Measurements from ENCODE around the gene GORASP2.

GORASP2 gene

GRCh38 chr2:170953941-170954340 lies 24.9 kb downstream of the GORASP2 start:
- no peaks in the 10 kb centered on the region for H3K27me3 ChIP-seq (replicated peaks; ENCODE audit: control insufficient read depth, insufficient read depth, low read length, poor library complexity, severe bottlenecking)
- H3K27ac ChIP-seq (ENCODE audit: insufficient read depth, low read length, poor library complexity, severe bottlenecking) = no peak overlapping the region
- peaks cover 77% of the 10 kb centered on the region for H3K36me3 ChIP-seq (ENCODE audit: control insufficient read depth, insufficient read depth, low read length)
- DNase-seq = no peak
- no peak overlapping the region for H3K4me3 ChIP-seq (ENCODE audit: insufficient read depth, low read depth, low read length, poor library complexity, severe bottlenecking)
- no peaks in the 10 kb centered on the region for H3K4me1 ChIP-seq (ENCODE audit: control insufficient read depth, insufficient read depth, low read length, poor library complexity, severe bottlenecking)
- H3K9me3 ChIP-seq (ENCODE audit: control insufficient read depth, low read length) = no peaks in the 10 kb centered on the region

- H3K4me1 ChIP-seq (ENCODE audit: control insufficient read depth, insufficient read depth, low read length, poor library complexity, severe bottlenecking) = no peaks in the 10 kb centered on the region
- DNase-seq = no peak
- no peak overlapping the region for H3K4me3 ChIP-seq (ENCODE audit: insufficient read depth, low read depth, low read length, poor library complexity, severe bottlenecking)
- no peaks in the 10 kb centered on the region for H3K9me3 ChIP-seq (ENCODE audit: control insufficient read depth, low read length)
- no peak overlapping the region for H3K27ac ChIP-seq (ENCODE audit: insufficient read depth, low read length, poor library complexity, severe bottlenecking)
- no peaks in the 10 kb centered on the region for H3K27me3 ChIP-seq (replicated peaks; ENCODE audit: control insufficient read depth, insufficient read depth, low read length, poor library complexity, severe bottlenecking)
- H3K36me3 ChIP-seq (ENCODE audit: control insufficient read depth, insufficient read depth, low read length) = peaks cover 53% of the 10 kb centered on the region
These were observed 34.3 kb downstream of the GORASP2 start for GRCh38 chr2:170963386-170963785.

GRCh38 chr2:170965446-170966225 lies 36.6 kb downstream of the GORASP2 start:
- no peak for DNase-seq
- peaks cover 49% of the 10 kb centered on the region for H3K36me3 ChIP-seq (ENCODE audit: control insufficient read depth, insufficient read depth, low read length)

GRCh38 chr2:170966648-170967396 lies 37.8 kb downstream of the GORASP2 start:
- DNase-seq = no peak
- Histone ChIP-seq H3K27ac (ENCODE audit: insufficient read depth, low read length, poor library complexity, severe bottlenecking) (no peak overlapping the region), H3K36me3 (ENCODE audit: control insufficient read depth, insufficient read depth, low read length) (peaks cover 38% of the 10 kb centered on the region), H3K4me3 (ENCODE audit: insufficient read depth, low read depth, low read length, poor library complexity, severe bottlenecking) (no peak overlapping the region), H3K9me3 (ENCODE audit: control insufficient read depth, low read length) (no peaks in the 10 kb centered on the region), H3K27me3 (replicated peaks; ENCODE audit: control insufficient read depth, insufficient read depth, low read length, poor library complexity, severe bottlenecking) (no peaks in the 10 kb centered on the region), H3K4me1 (ENCODE audit: control insufficient read depth, insufficient read depth, low read length, poor library complexity, severe bottlenecking) (no peaks in the 10 kb centered on the region)

More at GRCh38 chr2:170965446-170966225, 36.6 kb downstream of the GORASP2 start:
- no peaks in the 10 kb centered on the region for H3K27me3 ChIP-seq (replicated peaks; ENCODE audit: control insufficient read depth, insufficient read depth, low read length, poor library complexity, severe bottlenecking)
- H3K4me3 ChIP-seq (ENCODE audit: insufficient read depth, low read depth, low read length, poor library complexity, severe bottlenecking) = no peak overlapping the region
- no peak overlapping the region for H3K27ac ChIP-seq (ENCODE audit: insufficient read depth, low read length, poor library complexity, severe bottlenecking)
- H3K4me1 ChIP-seq (ENCODE audit: control insufficient read depth, insufficient read depth, low read length, poor library complexity, severe bottlenecking) = no peaks in the 10 kb centered on the region
- H3K9me3 ChIP-seq (ENCODE audit: control insufficient read depth, low read length) = no peaks in the 10 kb centered on the region

GRCh38 chr2:170967553-170967952 lies 38.5 kb downstream of the GORASP2 start:
- Histone ChIP-seq H3K36me3 (ENCODE audit: control insufficient read depth, insufficient read depth, low read length) (peaks cover 31% of the 10 kb centered on the region), H3K4me3 (ENCODE audit: insufficient read depth, low read depth, low read length, poor library complexity, severe bottlenecking) (no peak overlapping the region), H3K27me3 (replicated peaks; ENCODE audit: control insufficient read depth, insufficient read depth, low read length, poor library complexity, severe bottlenecking) (no peaks in the 10 kb centered on the region), H3K27ac (ENCODE audit: insufficient read depth, low read length, poor library complexity, severe bottlenecking) (no peak overlapping the region), H3K9me3 (ENCODE audit: control insufficient read depth, low read length) (no peaks in the 10 kb centered on the region), H3K4me1 (ENCODE audit: control insufficient read depth, insufficient read depth, low read length, poor library complexity, severe bottlenecking) (no peaks in the 10 kb centered on the region)
- DNase-seq = no peak

GRCh38 chr2:170968205-170969003 lies 39.4 kb downstream of the GORASP2 start:
- Histone ChIP-seq H3K4me1 (ENCODE audit: control insufficient read depth, insufficient read depth, low read length, poor library complexity, severe bottlenecking) (peaks cover 5% of the 10 kb centered on the region), H3K27me3 (replicated peaks; ENCODE audit: control insufficient read depth, insufficient read depth, low read length, poor library complexity, severe bottlenecking) (no peaks in the 10 kb centered on the region), H3K27ac (ENCODE audit: insufficient read depth, low read length, poor library complexity, severe bottlenecking) (no peak overlapping the region), H3K9me3 (ENCODE audit: control insufficient read depth, low read length) (no peaks in the 10 kb centered on the region), H3K4me3 (ENCODE audit: insufficient read depth, low read depth, low read length, poor library complexity, severe bottlenecking) (no peak overlapping the region), H3K36me3 (ENCODE audit: control insufficient read depth, insufficient read depth, low read length) (peaks cover 26% of the 10 kb centered on the region)
- DNase-seq = no peak

GRCh38 chr2:170969030-170969429 lies 40.0 kb downstream of the GORASP2 start:
- Histone ChIP-seq H3K27ac (ENCODE audit: insufficient read depth, low read length, poor library complexity, severe bottlenecking) (no peak overlapping the region), H3K27me3 (replicated peaks; ENCODE audit: control insufficient read depth, insufficient read depth, low read length, poor library complexity, severe bottlenecking) (no peaks in the 10 kb centered on the region), H3K36me3 (ENCODE audit: control insufficient read depth, insufficient read depth, low read length) (peaks cover 20% of the 10 kb centered on the region), H3K9me3 (ENCODE audit: control insufficient read depth, low read length) (no peaks in the 10 kb centered on the region), H3K4me3 (ENCODE audit: insufficient read depth, low read depth, low read length, poor library complexity, severe bottlenecking) (no peak overlapping the region), H3K4me1 (ENCODE audit: control insufficient read depth, insufficient read depth, low read length, poor library complexity, severe bottlenecking) (peaks cover 7% of the 10 kb centered on the region)
- no peak for DNase-seq

GRCh38 chr2:170969872-170970496 lies 40.9 kb downstream of the GORASP2 start:
- no peaks in the 10 kb centered on the region for H3K9me3 ChIP-seq (ENCODE audit: control insufficient read depth, low read length)
- H3K4me3 ChIP-seq (ENCODE audit: insufficient read depth, low read depth, low read length, poor library complexity, severe bottlenecking) = no peak overlapping the region
- H3K36me3 ChIP-seq (ENCODE audit: control insufficient read depth, insufficient read depth, low read length) = peaks cover 15% of the 10 kb centered on the region
- H3K4me1 ChIP-seq (ENCODE audit: control insufficient read depth, insufficient read depth, low read length, poor library complexity, severe bottlenecking) = peaks cover 10% of the 10 kb centered on the region
- no peak for DNase-seq
- H3K27me3 ChIP-seq (replicated peaks; ENCODE audit: control insufficient read depth, insufficient read depth, low read length, poor library complexity, severe bottlenecking) = no peaks in the 10 kb centered on the region
- no peak overlapping the region for H3K27ac ChIP-seq (ENCODE audit: insufficient read depth, low read length, poor library complexity, severe bottlenecking)

- peaks cover 5% of the 10 kb centered on the region for H3K36me3 ChIP-seq (ENCODE audit: control insufficient read depth, insufficient read depth, low read length)
- H3K4me1 ChIP-seq (ENCODE audit: control insufficient read depth, insufficient read depth, low read length, poor library complexity, severe bottlenecking) = peaks cover 10% of the 10 kb centered on the region
- no peak for DNase-seq
- no peaks in the 10 kb centered on the region for H3K9me3 ChIP-seq (ENCODE audit: control insufficient read depth, low read length)
- H3K4me3 ChIP-seq (ENCODE audit: insufficient read depth, low read depth, low read length, poor library complexity, severe bottlenecking) = no peak overlapping the region
- no peaks in the 10 kb centered on the region for H3K27me3 ChIP-seq (replicated peaks; ENCODE audit: control insufficient read depth, insufficient read depth, low read length, poor library complexity, severe bottlenecking)
- H3K27ac ChIP-seq (ENCODE audit: insufficient read depth, low read length, poor library complexity, severe bottlenecking) = no peak overlapping the region
These were observed 42.0 kb downstream of the GORASP2 start for GRCh38 chr2:170971071-170971470.

All from effector memory CD4-positive, alpha-beta T cell (primary cell).